Hepatocyte (in vitro differentiated cells): ENCODE data around the gene TNFRSF4.

Experiments
- CTCF ChIP-seq: fragments of 200-600 bp; sonication (generic); IDR thresholded peaks from 2 replicates; pipeline ENCODE4 v1.5.1; 2016; ENCODE audit warnings: antibody characterized with exemption, mild to moderate bottlenecking; ENCODE audit not compliant: poor library complexity
- EZH2 ChIP-seq: fragments of 200-600 bp; sonication (generic); IDR thresholded peaks from 2 replicates; pipeline ENCODE4 v1.6.1; 2016; ENCODE audit warnings: antibody characterized with exemption, mild to moderate bottlenecking, borderline replicate concordance
- EZH2phosphoT487 ChIP-seq: fragments of 200-600 bp; sonication (generic); IDR thresholded peaks from one replicate; pipeline ENCODE4 v1.6.1; 2018; ENCODE audit warnings: antibody characterized with exemption, mild to moderate bottlenecking, low read depth, moderate library complexity; ENCODE audit not compliant: unreplicated experiment, severe bottlenecking

- TF ChIP-seq CTCF (no peak), EZH2 (no peak), EZH2phosphoT487 (no peak)
Observed at GRCh38 chr1:1168451-1169411, 45.2 kb downstream of the TNFRSF4 start.
